HepG2 (cell line): ENCODE measurements around the gene MICALL2. TPM values are rescaled to one million over a fixed set of nuclear protein-coding genes. Genes with fewer than 3 reads are reported as not detected.

Experiments
- ATAC-seq: fragments of 200-7000 bp; cut with Tn5 transposase; 3 replicates; pipeline ENCODE4 v1.9.1; 2020; ENCODE audit warnings: mild to moderate bottlenecking, moderate library complexity
- BruUV-seq: library from RNA; stranded (reverse); fragments of 400-500 nt; replicated peaks from 2 replicates; lab custom pipeline; 2021; lab: Mats Ljungman, UMichigan
- CTCF ChIA-PET: fragments of 300-600 bp; formaldehyde crosslinking; extraction: SDS; loops from one replicate; lab custom pipeline; 2021; ENCODE audit warnings: low total read pairs, inconsistent platforms, low intra/inter-chr PET ratio; lab: Yijun Ruan, JAX
- POLR2A ChIA-PET: fragments of 350-600 bp; sonication (Branson Sonifier 250); formaldehyde crosslinking; loops from one replicate; lab custom pipeline; 2020; ENCODE audit warnings: antibody characterized with exemption, inconsistent platforms; lab: Yijun Ruan, JAX
- DNase-seq: peaks from one replicate; pipeline ENCODE4 v3.0.0-alpha.2; 2015; ENCODE audit warnings: low spot score
- FAIRE-seq: peaks from 3 replicates; lab custom pipeline; 2011; peaks lifted over from hg19 to GRCh38; lab: Jason Lieb, UNC
- H2AFZ ChIP-seq: one replicate; pipeline ENCODE4 v1.6.1; 2011; ENCODE audit warnings: low read length, inconsistent platforms
- H3K27ac ChIP-seq: fragments of 300-600 bp; 3 replicates; pipeline ENCODE4 v1.8.0; 2011; ENCODE audit warnings: mixed run types, mild to moderate bottlenecking, mixed read lengths, low read length, inconsistent platforms; ENCODE audit not compliant: insufficient read depth; ENCODE audit errors: extremely low read length
- H3K27me3 ChIP-seq, 2 experiments: fragments of 200-600 bp in 1 of 2; 2 replicates in 1 of 2; 3 replicates in 1 of 2; pipeline versions ENCODE4 v1.6.0 to v1.8.0; 2011; ENCODE audit warnings: low read length in 2 of 2, mild to moderate bottlenecking in 2 of 2, moderate library complexity in 2 of 2, inconsistent platforms in 1 of 2; ENCODE audit not compliant: insufficient read depth in 2 of 2, control insufficient read depth in 1 of 2
- H3K36me3 ChIP-seq, 2 experiments: fragments of 200-600 bp in 1 of 2; replicated peaks in 1 of 2; 2 replicates in 1 of 2; 3 replicates in 1 of 2; pipeline versions ENCODE4 v1.5.1 to v1.8.0; 2011; ENCODE audit warnings: low read length in 2 of 2, inconsistent platforms in 1 of 2; ENCODE audit not compliant: insufficient read depth in 2 of 2, control insufficient read depth in 1 of 2
- H3K4me1 ChIP-seq: 2 replicates; pipeline ENCODE4 v1.5.1; 2012; ENCODE audit warnings: low read length, inconsistent platforms; ENCODE audit not compliant: insufficient read depth
- H3K4me2 ChIP-seq: 2 replicates; pipeline ENCODE4 v1.6.0; 2011; ENCODE audit warnings: low read depth, low read length, inconsistent platforms
- H3K4me3 ChIP-seq, 3 experiments: fragments of 200-600 bp in 1 of 3; sonication (generic), shearing (Covaris generic) in 1 of 3; replicated peaks in 1 of 3; 2 replicates each; pipeline ENCODE4 v1.5.1; 2011 to 2016; ENCODE audit warnings: low read length in 3 of 3, inconsistent platforms in 2 of 3, low read depth in 2 of 3, mild to moderate bottlenecking in 2 of 3, control low read depth in 1 of 3, mixed read lengths in 1 of 3; ENCODE audit not compliant: insufficient read depth in 1 of 3
- H3K79me2 ChIP-seq: one replicate; pipeline ENCODE4 v1.6.1; 2011; ENCODE audit warnings: low read length, inconsistent platforms; ENCODE audit not compliant: insufficient read depth
- H3K9ac ChIP-seq: 2 replicates; pipeline ENCODE4 v1.6.0; 2011; ENCODE audit warnings: mild to moderate bottlenecking, low read depth, low read length, inconsistent platforms; ENCODE audit not compliant: insufficient read depth
- H3K9me3 ChIP-seq: 2 replicates; pipeline ENCODE4 v1.5.1; 2012; ENCODE audit warnings: mild to moderate bottlenecking, low read length
- H4K20me1 ChIP-seq: 2 replicates; pipeline ENCODE4 v1.6.0; 2011; ENCODE audit warnings: inconsistent platforms, mild to moderate bottlenecking, low read length, moderate library complexity; ENCODE audit not compliant: insufficient read depth
- ARID5B ChIP-seq: IDR thresholded peaks from 2 replicates; pipeline ENCODE4 v1.4.0; 2020; ENCODE audit warnings: mild to moderate bottlenecking, missing genetic modification reagents
- ARNTL ChIP-seq: sonication (generic); formaldehyde crosslinking; IDR thresholded peaks from 2 replicates; pipeline ENCODE4 v1.4.0; 2020; ENCODE audit warnings: mild to moderate bottlenecking, missing genetic modification reagents
- POLR2AphosphoS2 ChIP-seq: IDR thresholded peaks from 2 replicates; pipeline ENCODE4 v1.6.1; 2011; ENCODE audit warnings: low read depth, low read length, improper control_type of control experiment
- ZNF780A ChIP-seq: sonication (generic); formaldehyde crosslinking; IDR thresholded peaks from 2 replicates; pipeline ENCODE4 v1.8.0; 2022; ENCODE audit warnings: mild to moderate bottlenecking, missing genetic modification reagents, moderate library complexity
- WGBS: methylation state at CpG from one replicate; pipeline ENCODE4 v1.1.6; 2017; ENCODE audit warnings: low lambda C conversion rate; 5-methylcytosine and 5-hydroxymethylcytosine counted together
- in situ Hi-C: cut with HindIII; loops from 2 replicates; pipeline ENCODE4 v1.10.0; 2017; ENCODE audit warnings: low pct_unique_long_range_greater_than_20kb; ENCODE audit not compliant: extremely low pct_ligation_motif_present
- intact Hi-C: fragments of 100-400 bp; cut with micrococcal nuclease; formaldehyde crosslinking; loops from one replicate; pipeline ENCODE4 v1.10.0; 2022; ENCODE audit not compliant: unreplicated experiment
- polyA plus RNA-seq, 8 experiments: library from polyadenylated mRNA; depleted of rRNA in 3 of 8; stranded (reverse) in 7 of 8; unstranded in 1 of 8; fragments of >200 nt; fragmentation: Illumina TruSeq in 4 of 8; extraction: Trizol in 4 of 8; gene quantifications; 2 replicates each; pipeline versions ENCODE4 v1.2.1 to v1.2.3, GENCODE V29; 2011 to 2016; ENCODE audit warnings: low read depth in 4 of 8, missing spikeins in 1 of 8, mixed read lengths in 1 of 8; ENCODE audit not compliant: insufficient read depth in 1 of 8
- total RNA-seq, 5 experiments: library from RNA; depleted of rRNA; stranded (reverse); fragments of >200 nt; fragmentation: Illumina TruSeq; extraction: Trizol; gene quantifications; 2 replicates each; pipeline ENCODE4 v1.2.3, GENCODE V29; 2016; ENCODE audit warnings: low read depth in 1 of 5

The MICALL2 gene
- total and polyA plus RNA-seq, 2 of the 13 experiments (the other 11 are each of a cell fraction or from before 2014, with no cell fraction given), result 5.8 to 12.4 TPM

- Histone ChIP-seq H3K27ac (no peak overlapping the region), H3K27me3 (peaks cover 6 to 36% of the 10 kb centered on the region in 2 experiments; a peak in 4 of 5 replicates), H3K9me3 (no peaks in the 10 kb centered on the region), H3K36me3 (no peaks in the 10 kb centered on the region), H3K4me3 (no peak overlapping the region), H3K79me2 (no peaks in the 10 kb centered on the region), H3K9ac (no peak overlapping the region), H3K4me1 (peaks cover 40% of the 10 kb centered on the region), H4K20me1 (no peaks in the 10 kb centered on the region), H3K4me2 (no peak overlapping the region), H2AFZ (no peak overlapping the region)
- BruUV-seq, result no TSS peak
- TF ChIP-seq ARID5B (CRISPR knock-in tag) (no peak), ARNTL (CRISPR knock-in tag) (no peak), ZNF780A (no peak), POLR2AphosphoS2 (no peak)
- intact Hi-C loops (no loop called here), in situ Hi-C loops (no loop called here)
- ChIA-PET CTCF (no interaction called here), POLR2A (no interaction called here)
- WGBS, result 80% methylated on average over 15 of the region's 15 CpGs
- no peak for DNase-seq
- no peak for ATAC-seq
- no peak for FAIRE-seq
Observed at GRCh38 chr7:1426474-1426873, 32.8 kb downstream of the MICALL2 start.
